ENCODE results near the gene NPEPPS.
A peak's percentile ranks its signal among the peaks of the same experiment; 100 is the strongest.

DNA sequence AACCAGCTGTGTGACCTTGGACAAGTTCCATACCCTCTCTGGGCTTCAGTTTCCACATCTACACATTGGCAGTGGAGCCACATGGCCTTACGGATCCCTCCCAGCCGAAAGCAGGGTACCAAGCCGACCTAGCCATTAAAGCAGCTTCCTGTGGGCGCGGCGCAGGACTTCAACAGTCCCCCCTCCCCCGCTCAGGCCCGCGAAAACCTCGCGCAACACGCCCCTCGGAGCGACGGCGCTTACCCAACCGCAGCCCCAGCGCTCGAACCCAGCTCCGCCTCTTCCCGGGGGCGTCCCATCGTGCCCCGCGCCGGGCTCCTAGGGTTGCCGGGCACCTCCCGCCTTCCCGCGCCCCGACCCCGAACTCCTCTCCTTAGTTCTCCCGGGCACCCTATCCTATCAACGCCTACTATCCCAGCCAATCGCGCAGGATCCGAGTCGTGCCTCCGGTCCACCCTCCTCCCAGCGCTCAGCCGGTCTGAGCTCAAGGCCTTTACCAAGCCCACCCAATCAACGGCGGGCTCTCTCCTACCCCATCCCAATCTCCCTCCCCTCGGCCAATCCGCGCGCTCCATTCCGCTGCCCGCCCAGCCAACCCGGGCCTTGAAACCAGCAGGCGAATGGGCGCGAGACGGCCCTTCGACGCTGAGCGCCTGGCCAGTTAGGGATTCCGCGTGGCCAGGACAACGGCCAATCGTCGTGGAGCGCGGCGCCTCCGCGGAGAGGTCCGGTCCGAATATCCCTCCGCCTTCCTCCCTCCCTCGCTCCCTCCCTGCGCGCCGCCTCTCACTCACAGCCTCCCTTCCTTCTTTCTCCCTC lies 118.5 kb downstream of the NPEPPS start, which contains the start of gene KPNB1:
- TF ChIP-seq EZH2 (IDR thresholded peaks at IDR 0.05) (no peak), POLR2AphosphoS5 (IDR thresholded peaks at IDR 0.05; ENCODE audit: borderline replicate concordance, low read depth, low read length) (peak; percentile 78)
